Liver (tissue), 9 donors: ENCODE results near the gene NCF1. TPM values are rescaled to one million over a fixed set of nuclear protein-coding genes. Genes with fewer than 3 reads are reported as not detected.
"Not testable (repeated sequence)": the region's sequence is repeated elsewhere in the genome, so short reads cannot be mapped to it uniquely, and the experiment has no call there.

Experiments
- DNase-seq: peaks from one replicate; pipeline ENCODE4 v3.0.0-alpha.2; 2017; ENCODE audit warnings: low spot score
- H3K27ac ChIP-seq, 2 donors: one replicate each; pipeline ENCODE4 v1.7.0; 2013; ENCODE audit warnings: inconsistent platforms in 2 of 2, low read length in 2 of 2, control low read depth in 1 of 2, low read depth in 1 of 2, mild to moderate bottlenecking in 1 of 2
- H3K27me3 ChIP-seq, 4 donors: one replicate each; pipeline versions ENCODE4 v1.6.1 to v1.7.0; 2013; ENCODE audit warnings: low read length in 3 of 4, inconsistent platforms in 1 of 4, mild to moderate bottlenecking in 1 of 4, moderate library complexity in 1 of 4; ENCODE audit not compliant: control insufficient read depth in 4 of 4, insufficient read depth in 4 of 4
- H3K36me3 ChIP-seq, 4 donors: one replicate each; pipeline versions ENCODE4 v1.6.1 to v1.7.0; 2013; ENCODE audit warnings: low read length in 3 of 4, mild to moderate bottlenecking in 3 of 4, low read depth in 1 of 4, moderate library complexity in 1 of 4; ENCODE audit not compliant: control insufficient read depth in 4 of 4, insufficient read depth in 3 of 4
- H3K4me1 ChIP-seq, 4 donors: one replicate each; pipeline versions ENCODE4 v1.6.1 to v1.7.0; 2013; ENCODE audit warnings: low read length in 3 of 4, mild to moderate bottlenecking in 3 of 4, moderate library complexity in 1 of 4; ENCODE audit not compliant: control insufficient read depth in 4 of 4, insufficient read depth in 4 of 4
- H3K4me3 ChIP-seq, 3 donors: one replicate each; pipeline versions ENCODE4 v1.6.1 to v1.7.0; 2013; ENCODE audit warnings: low read length in 3 of 3, control low read depth in 1 of 3, low read depth in 1 of 3, mild to moderate bottlenecking in 1 of 3
- H3K9ac ChIP-seq, 2 donors: one replicate each; pipeline ENCODE4 v1.7.0; 2013; ENCODE audit warnings: low read length in 2 of 2, mild to moderate bottlenecking in 2 of 2, moderate library complexity in 2 of 2, control low read depth in 1 of 2, low read depth in 1 of 2
- H3K9me3 ChIP-seq, 4 donors: one replicate each; pipeline versions ENCODE4 v1.6.1 to v1.7.0; 2013; ENCODE audit warnings: low read length in 3 of 4; ENCODE audit not compliant: control insufficient read depth in 4 of 4
- SP1 ChIP-seq: IDR thresholded peaks from 2 replicates; pipeline ENCODE4 v1.6.1; 2018; ENCODE audit warnings: antibody characterized with exemption, mild to moderate bottlenecking
- WGBS: extraction: QIAGEN DNeasy Blood & Tissue Kit; methylation state at CpG from one replicate; pipeline ENCODE4 v1.1.7; 2013; 5-methylcytosine and 5-hydroxymethylcytosine counted together
- polyA plus RNA-seq, 2 donors: library from polyadenylated mRNA; stranded (reverse) in 1 of 2; unstranded in 1 of 2; fragments of 200-250 nt in 1 of 2; fragments of >200 nt in 1 of 2; fragmentation: Nextera tagmentation in 1 of 2; extraction: Ambion mirVana in 1 of 2; gene quantifications; one replicate each; pipeline versions ENCODE4 v1.2.1 to v1.2.3, GENCODE V29; 2013 to 2015
- total RNA-seq, 2 donors: library from RNA; depleted of rRNA; stranded (reverse); fragments of >200 nt; gene quantifications; one replicate each; pipeline ENCODE4 v1.2.3, GENCODE V29; 2014
- donor health status: healthy.
- donor health status: healthy.
- donor health status: healthy.
- donor health status: healthy.
- donor health status: healthy.

The NCF1 gene
- total and polyA plus RNA-seq, 4 donors: 2.0 to 3.0 (median 2.2) TPM

- WGBS: under 1% methylated on average over 35 of the region's 82 CpGs
- H3K27ac ChIP-seq, H3K9ac ChIP-seq, H3K27me3 ChIP-seq, H3K36me3 ChIP-seq, H3K9me3 ChIP-seq, H3K4me1 ChIP-seq, H3K4me3 ChIP-seq: not testable (repeated sequence)
- DNase-seq: peak; percentile 99
- TF ChIP-seq SP1: peak; percentile 38
Measured at GRCh38 chr7:74788369-74789150, 14.7 kb downstream of the NCF1 start.

DNA sequence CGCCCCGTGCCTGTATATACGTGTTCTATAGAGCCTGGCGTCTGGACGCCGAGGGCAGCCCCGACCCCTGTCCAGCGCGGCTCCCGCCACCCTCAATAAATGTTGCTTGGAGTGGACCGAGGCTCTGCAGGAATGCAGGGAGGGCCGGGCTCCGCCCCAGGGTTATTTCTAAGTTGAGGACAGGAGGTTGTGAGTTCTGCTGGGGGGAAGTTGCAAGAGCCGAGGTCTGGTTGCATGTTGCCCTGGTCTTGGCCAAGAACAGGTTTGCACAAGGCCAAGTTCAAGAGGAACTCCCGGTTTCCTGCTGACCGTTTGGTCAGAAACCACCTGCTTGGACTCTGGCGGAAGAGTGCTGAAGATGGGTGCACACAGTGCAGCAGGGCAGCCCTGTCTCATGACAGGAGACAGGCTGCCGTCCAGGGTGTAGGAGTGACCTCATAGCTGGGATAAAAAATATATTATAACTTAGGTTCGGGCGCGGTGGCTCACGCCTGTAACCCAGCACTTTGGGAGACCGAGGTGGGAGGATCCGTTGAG lies 15.5 kb downstream of the NCF1 start:
- H3K27ac ChIP-seq, DNase-seq: not testable (repeated sequence)
- WGBS: 17% methylated on average over 3 of the region's 24 CpGs

DNA sequence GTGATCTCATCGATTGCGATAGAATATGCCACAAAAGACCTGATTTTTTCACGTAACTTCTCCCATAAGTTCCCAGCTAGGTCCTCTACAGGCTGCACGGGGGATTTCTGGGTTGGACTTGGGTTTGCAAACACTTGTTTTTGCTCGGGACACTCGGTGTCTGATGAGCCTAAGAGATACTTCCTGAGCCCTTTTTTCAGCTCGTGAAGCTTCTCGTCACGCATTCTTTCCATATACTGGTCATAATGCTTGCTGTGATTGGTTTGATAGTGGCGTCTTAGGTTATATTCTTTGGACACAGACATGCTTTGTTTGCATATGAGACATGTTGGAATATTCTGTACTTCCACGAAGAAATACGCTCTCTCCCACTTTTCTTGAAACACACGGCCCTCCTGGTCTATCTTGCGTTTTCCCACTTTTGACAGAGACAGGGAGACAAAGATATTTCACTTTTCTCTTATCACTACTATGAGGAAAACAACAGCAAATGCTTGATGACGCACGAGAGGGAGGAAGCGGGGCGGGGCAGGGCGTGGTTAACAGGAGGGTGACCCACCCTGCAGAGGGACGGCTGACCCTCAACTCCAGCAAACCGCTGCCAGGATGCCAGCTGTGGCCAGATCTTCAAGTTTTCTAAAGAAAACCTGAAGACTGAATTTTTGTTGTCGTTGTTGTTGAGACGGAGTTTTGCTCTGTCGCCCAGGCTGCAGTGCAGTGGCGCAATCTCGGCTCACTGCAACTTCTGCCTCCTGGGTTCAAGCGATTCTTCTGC lies 24.2 kb downstream of the NCF1 start:
- not testable (repeated sequence) for H3K4me3 ChIP-seq, H3K9me3 ChIP-seq, H3K27ac ChIP-seq, H3K27me3 ChIP-seq, H3K9ac ChIP-seq, DNase-seq, H3K4me1 ChIP-seq, H3K36me3 ChIP-seq
- 96% methylated on average over 11 of the region's 27 CpGs for WGBS

More for the DNA sequence above, 15.5 kb downstream of the NCF1 start:
- H3K4me3 ChIP-seq, H3K9ac ChIP-seq, H3K36me3 ChIP-seq, H3K27me3 ChIP-seq, H3K9me3 ChIP-seq, H3K4me1 ChIP-seq: not testable (repeated sequence)

GRCh38 chr7:74798644-74799043 lies 24.8 kb downstream of the NCF1 start:
- 86% methylated on average over 1 of the region's 4 CpGs for WGBS
- not testable (repeated sequence) for H3K9ac ChIP-seq, H3K9me3 ChIP-seq, H3K27ac ChIP-seq, DNase-seq, H3K36me3 ChIP-seq, H3K27me3 ChIP-seq, H3K4me1 ChIP-seq, H3K4me3 ChIP-seq

GRCh38 chr7:74815882-74816281 lies 42.1 kb downstream of the NCF1 start:
- H3K4me1 ChIP-seq, H3K36me3 ChIP-seq, H3K27ac ChIP-seq, H3K9me3 ChIP-seq, DNase-seq, H3K4me3 ChIP-seq, H3K9ac ChIP-seq, H3K27me3 ChIP-seq: not testable (repeated sequence)
- no CpG with 5 or more reads among the region's 3 CpGs for WGBS

DNA sequence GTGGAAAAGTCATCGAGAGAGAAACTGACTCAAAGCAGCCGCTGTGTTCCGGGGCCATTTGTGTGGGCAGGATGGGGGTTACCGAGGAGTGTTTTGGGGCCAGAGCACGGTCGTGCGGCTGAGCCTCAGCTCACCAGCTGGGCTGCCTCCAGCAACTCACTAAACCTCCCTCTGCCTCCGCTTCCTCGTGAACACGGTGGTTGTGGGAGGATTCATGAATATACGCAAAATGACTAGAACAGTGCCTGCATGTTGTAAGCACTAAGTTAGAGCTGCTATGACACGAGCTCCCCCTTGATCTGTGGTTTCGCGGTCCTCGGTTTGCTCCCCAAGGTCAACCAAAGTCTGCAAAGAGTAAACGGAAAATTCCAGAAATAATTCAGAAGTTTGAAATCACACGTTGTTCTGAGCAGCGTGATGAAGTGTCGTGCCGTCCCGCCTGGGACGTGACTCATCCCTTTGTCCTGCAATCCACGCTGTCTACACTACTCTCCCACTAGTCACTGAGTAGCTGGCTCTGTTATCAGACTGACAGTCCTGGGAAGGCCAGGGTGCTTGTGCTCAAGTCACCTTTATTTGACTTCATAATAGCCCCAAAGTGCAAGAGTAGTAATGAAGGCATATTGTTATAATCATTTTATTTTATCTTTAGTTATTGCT lies 46.5 kb downstream of the NCF1 start:
- WGBS: no CpG with 5 or more reads among the region's 23 CpGs
- not testable (repeated sequence) for H3K27me3 ChIP-seq, H3K4me1 ChIP-seq, H3K4me3 ChIP-seq, H3K9me3 ChIP-seq, DNase-seq, H3K36me3 ChIP-seq, H3K27ac ChIP-seq, H3K9ac ChIP-seq

DNA sequence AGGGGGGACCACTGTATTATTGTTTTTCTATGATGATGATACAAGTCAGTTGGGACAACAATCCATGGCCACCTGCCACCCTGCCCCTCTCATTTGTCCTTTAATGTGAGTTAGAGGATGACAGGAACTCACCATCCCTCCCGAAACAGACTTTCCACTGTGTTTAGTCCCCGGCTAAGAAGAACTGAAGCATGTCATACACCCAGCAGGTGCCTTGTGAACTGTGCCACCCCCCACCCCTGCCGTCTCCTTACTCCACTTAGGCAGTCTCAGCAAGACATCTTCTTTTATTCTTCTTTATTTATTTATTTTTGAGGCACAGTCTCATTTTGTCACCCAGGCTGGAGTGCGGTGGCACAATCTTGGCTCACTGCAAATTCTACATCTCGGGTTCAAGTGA lies 47.4 kb downstream of the NCF1 start:
- not testable (repeated sequence) for H3K36me3 ChIP-seq, H3K9me3 ChIP-seq, H3K4me1 ChIP-seq, H3K9ac ChIP-seq, H3K27ac ChIP-seq, H3K27me3 ChIP-seq, H3K4me3 ChIP-seq, DNase-seq
- no CpG with 5 or more reads among the region's 5 CpGs for WGBS

GRCh38 chr7:74829959-74830358 lies 56.1 kb downstream of the NCF1 start:
- H3K4me1 ChIP-seq, H3K9ac ChIP-seq, H3K9me3 ChIP-seq, H3K36me3 ChIP-seq, DNase-seq, H3K27me3 ChIP-seq, H3K27ac ChIP-seq, H3K4me3 ChIP-seq: not testable (repeated sequence)
- whole genome bisulfite sequencing: 89% methylated on average over 1 of the region's 4 CpGs
